Stimulated activated CD4-positive, alpha-beta T cell treated with anti-CD3 and anti-CD28 coated beads, Interleukin-1b, Interleukin-23, amount 100 ng/mL, for 4 hours (primary cell): ENCODE results near the gene ACTC1.

ENCODE experiments used
- DNase-seq, 2 donors: peaks; one replicate each; pipeline ENCODE4 v3.0.0-alpha.2; 2020; ENCODE audit warnings: low read depth in 2 of 2

Gene ACTC1

GRCh38 chr15:34757262-34757661 is 38.1 kb downstream of the ACTC1 start:
- DNase-seq, result no peak

GRCh38 chr15:34755419-34755773 is 40.0 kb downstream of the ACTC1 start:
- DNase-seq, result no peak

GRCh38 chr15:34754674-34755418 is 40.5 kb downstream of the ACTC1 start, which contains the start of gene GJD2:
GJD2 (minus strand) TSS chr15:34754998; CDS start chr15:34754488, 510 bp downstream.
- no peak for DNase-seq

GRCh38 chr15:34754171-34754601 is 41.2 kb downstream of the ACTC1 start:
- DNase-seq, result no peak

- DNase-seq, result no peak
These were observed 42.0 kb downstream of the ACTC1 start for GRCh38 chr15:34753236-34753894.

DNA sequence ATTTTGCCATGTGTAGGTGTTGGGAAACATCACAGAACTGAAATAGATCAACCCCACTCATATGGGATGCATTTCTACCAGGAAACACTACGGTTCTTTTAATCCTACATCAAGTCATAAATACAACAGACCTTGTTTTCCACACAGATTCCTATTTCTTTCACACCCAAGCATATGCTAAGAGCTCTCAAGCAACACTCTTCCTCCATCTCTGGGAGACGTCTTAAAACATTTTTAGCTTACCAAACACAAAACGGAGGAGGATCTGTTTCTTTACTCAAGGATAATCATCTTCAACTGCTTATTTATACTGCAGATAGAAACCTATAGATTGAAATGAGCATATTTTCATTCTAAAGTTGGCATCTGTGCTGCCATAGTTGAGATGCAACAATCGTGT is 45.7 kb downstream of the ACTC1 start:
- DNase-seq, result no peak
